Thoracic aorta (tissue), 2 donors: ENCODE results near the gene SMPD3. TPM values are rescaled to one million over a fixed set of nuclear protein-coding genes. Genes with fewer than 3 reads are reported as not detected.
A peak's percentile ranks its signal among the peaks of the same experiment; 100 is the strongest.

Experiments used
- ATAC-seq: fragments of 150-250 bp; one replicate; pipeline ENCODE4 v1.8.0; 2017; ENCODE audit warnings: low read depth; ENCODE audit not compliant: insufficient number of reproducible peaks, low FRiP score
- DNase-seq: peaks from one replicate; pipeline ENCODE4 v3.0.0-alpha.2; 2020; ENCODE audit warnings: low spot score
- H3K27ac ChIP-seq, 2 donors: fragments of 200-600 bp; sonication (generic); 1 replicate in 1 of 2; 2 replicates in 1 of 2; pipeline ENCODE4 v1.5.1; 2016; ENCODE audit warnings: mild to moderate bottlenecking in 2 of 2, moderate library complexity in 2 of 2
- H3K27me3 ChIP-seq: fragments of 200-600 bp; sonication (generic); replicated peaks from 2 replicates; pipeline ENCODE4 v1.6.0; 2016; ENCODE audit warnings: mild to moderate bottlenecking; ENCODE audit not compliant: insufficient read depth
- H3K36me3 ChIP-seq: fragments of 200-600 bp; sonication (generic); one replicate; pipeline ENCODE4 v1.5.1; 2016
- H3K4me1 ChIP-seq, 2 donors: fragments of 200-600 bp; sonication (generic); 1 replicate in 1 of 2; 2 replicates in 1 of 2; pipeline versions ENCODE4 v1.5.1 to v1.6.0; 2016; ENCODE audit warnings: low read depth in 2 of 2, mild to moderate bottlenecking in 1 of 2; ENCODE audit not compliant: control insufficient read depth in 1 of 2
- H3K4me3 ChIP-seq: fragments of 200-600 bp; sonication (generic); 2 replicates; pipeline ENCODE4 v1.5.1; 2016; ENCODE audit warnings: mild to moderate bottlenecking
- H3K9me3 ChIP-seq: fragments of 200-600 bp; sonication (generic); 2 replicates; pipeline ENCODE4 v1.5.1; 2016
- total RNA-seq, 2 donors: library from RNA; depleted of rRNA; stranded (reverse); fragments of >200 nt; gene quantifications; one replicate each; pipeline versions ENCODE4 v1.1.0 to v1.2.3, GENCODE V29; 2016
- TF ChIP-seq, protein P1 (sequence below): fragments of 200-600 bp; sonication (generic); IDR thresholded peaks from one replicate; pipeline ENCODE4 v1.5.1; 2019; ENCODE audit warnings: antibody characterized with exemption

Gene SMPD3
- total RNA-seq, 2 donors from 2014 or later = 0.41 to 6.5 TPM

DNA sequence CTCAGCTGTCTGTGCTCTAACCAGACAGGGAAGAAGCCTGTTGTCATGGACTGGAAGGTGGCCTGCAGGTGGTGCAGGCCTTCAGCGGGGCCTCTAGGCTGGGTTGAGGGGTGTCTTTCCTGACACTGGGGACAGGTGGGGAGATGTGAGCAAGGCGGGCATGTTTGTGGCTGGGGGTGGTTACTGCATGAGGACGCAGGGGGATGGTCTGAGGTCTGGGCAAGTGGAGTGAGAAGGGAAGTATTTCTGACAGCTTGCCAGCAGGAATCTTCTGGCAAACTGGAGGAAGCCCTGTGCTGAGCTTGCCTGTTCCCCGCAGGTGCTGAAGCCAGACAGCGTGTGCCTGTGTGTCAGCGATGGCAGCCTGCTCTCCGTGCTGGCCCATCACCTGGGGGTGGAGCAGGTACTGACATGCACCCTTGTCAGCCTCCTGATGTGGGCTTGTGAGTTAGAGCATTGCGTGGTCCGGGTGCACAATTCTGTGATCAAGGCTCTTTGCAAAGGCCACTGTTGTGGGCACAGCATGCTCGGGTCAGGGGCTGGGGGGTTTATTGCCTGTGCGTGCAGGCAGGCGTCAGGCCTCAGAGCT is 101.3 kb downstream of the SMPD3 start:
- TF ChIP-seq, protein P1, sequence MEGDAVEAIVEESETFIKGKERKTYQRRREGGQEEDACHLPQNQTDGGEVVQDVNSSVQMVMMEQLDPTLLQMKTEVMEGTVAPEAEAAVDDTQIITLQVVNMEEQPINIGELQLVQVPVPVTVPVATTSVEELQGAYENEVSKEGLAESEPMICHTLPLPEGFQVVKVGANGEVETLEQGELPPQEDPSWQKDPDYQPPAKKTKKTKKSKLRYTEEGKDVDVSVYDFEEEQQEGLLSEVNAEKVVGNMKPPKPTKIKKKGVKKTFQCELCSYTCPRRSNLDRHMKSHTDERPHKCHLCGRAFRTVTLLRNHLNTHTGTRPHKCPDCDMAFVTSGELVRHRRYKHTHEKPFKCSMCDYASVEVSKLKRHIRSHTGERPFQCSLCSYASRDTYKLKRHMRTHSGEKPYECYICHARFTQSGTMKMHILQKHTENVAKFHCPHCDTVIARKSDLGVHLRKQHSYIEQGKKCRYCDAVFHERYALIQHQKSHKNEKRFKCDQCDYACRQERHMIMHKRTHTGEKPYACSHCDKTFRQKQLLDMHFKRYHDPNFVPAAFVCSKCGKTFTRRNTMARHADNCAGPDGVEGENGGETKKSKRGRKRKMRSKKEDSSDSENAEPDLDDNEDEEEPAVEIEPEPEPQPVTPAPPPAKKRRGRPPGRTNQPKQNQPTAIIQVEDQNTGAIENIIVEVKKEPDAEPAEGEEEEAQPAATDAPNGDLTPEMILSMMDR = no peak
- no peak for DNase-seq
- H3K36me3 ChIP-seq = peaks cover 26% of the 10 kb centered on the region
- no peaks in the 10 kb centered on the region for H3K9me3 ChIP-seq
- no peak overlapping the region for H3K4me3 ChIP-seq
- ATAC-seq = no peak
- H3K27ac ChIP-seq = no peak overlapping the region
- H3K27me3 ChIP-seq = no peaks in the 10 kb centered on the region
- H3K4me1 ChIP-seq = peaks cover 0 to 10% of the 10 kb centered on the region in 2 donors

DNA sequence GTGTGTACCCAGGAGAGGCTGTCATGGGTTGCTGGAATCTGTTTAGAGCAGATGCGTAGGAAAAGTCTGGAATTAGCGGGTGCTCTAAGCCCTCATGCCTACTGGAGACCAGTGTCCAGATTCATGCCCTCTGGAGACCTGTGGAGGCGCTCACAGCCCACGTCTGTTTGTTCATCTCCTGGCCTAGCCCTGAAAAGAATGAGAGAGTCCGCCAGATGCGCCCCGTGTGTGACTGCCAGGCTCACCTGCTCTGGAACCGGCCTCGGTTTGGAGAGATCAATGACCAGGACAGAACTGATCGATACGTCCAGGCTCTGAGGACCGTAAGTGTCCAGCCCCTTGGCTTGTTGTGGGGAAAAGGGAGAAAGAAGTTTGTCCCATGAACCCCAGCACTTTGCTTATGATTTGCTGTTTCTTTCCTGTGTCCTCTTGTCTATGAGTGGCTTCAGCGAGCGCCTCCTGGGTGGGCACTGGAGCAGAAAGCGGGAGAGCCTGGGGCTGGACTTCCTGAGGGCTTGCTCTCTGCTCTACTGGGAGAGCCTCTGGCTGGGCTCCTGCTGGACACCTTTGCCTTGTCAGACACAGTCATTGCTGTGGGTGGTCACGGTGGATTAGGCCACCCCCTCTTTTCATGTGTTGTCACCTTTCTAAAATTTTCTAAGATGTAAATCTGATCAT is 102.2 kb downstream of the SMPD3 start:
- Histone ChIP-seq H3K4me1 (peaks cover 0 to 10% of the 10 kb centered on the region in 2 donors), H3K27ac (no peak overlapping the region), H3K36me3 (peaks cover 18% of the 10 kb centered on the region), H3K9me3 (no peaks in the 10 kb centered on the region), H3K4me3 (no peak overlapping the region), H3K27me3 (no peaks in the 10 kb centered on the region)
- no peak for ATAC-seq
- DNase-seq = no peak
- TF ChIP-seq, protein P1 = no peak

GRCh38 chr16:68345351-68345810 is 102.9 kb downstream of the SMPD3 start:
- no peak for DNase-seq
- no peak for ATAC-seq
- Histone ChIP-seq H3K4me3 (no peak overlapping the region), H3K27ac (peak overlapping the region in 1 of 2 donors; percentile 28), H3K9me3 (no peaks in the 10 kb centered on the region), H3K4me1 (peaks cover 0 to 10% of the 10 kb centered on the region in 2 donors), H3K36me3 (peaks cover 18% of the 10 kb centered on the region), H3K27me3 (no peaks in the 10 kb centered on the region)
- TF ChIP-seq, protein P1 = no peak

GRCh38 chr16:68344252-68344651 is 104.1 kb downstream of the SMPD3 start:
- Histone ChIP-seq H3K27me3 (no peaks in the 10 kb centered on the region), H3K27ac (no peak overlapping the region), H3K9me3 (no peaks in the 10 kb centered on the region), H3K36me3 (peaks cover 23% of the 10 kb centered on the region), H3K4me3 (no peak overlapping the region), H3K4me1 (peaks cover 0 to 10% of the 10 kb centered on the region in 2 donors)
- ATAC-seq = no peak
- DNase-seq = no peak
- TF ChIP-seq, protein P1 = no peak

GRCh38 chr16:68343137-68343536 is 105.2 kb downstream of the SMPD3 start:
- peaks cover 29% of the 10 kb centered on the region for H3K36me3 ChIP-seq
- DNase-seq (no peak), ATAC-seq (no peak)
- TF ChIP-seq, protein P1 = no peak
- H3K27ac ChIP-seq = no peak overlapping the region
- H3K4me3 ChIP-seq = no peak overlapping the region
- H3K27me3 ChIP-seq = no peaks in the 10 kb centered on the region
- H3K9me3 ChIP-seq = no peaks in the 10 kb centered on the region
- H3K4me1 ChIP-seq = peaks cover 0 to 10% of the 10 kb centered on the region in 2 donors
